Measurements from ENCODE around the gene PORCN. TPM values are rescaled to one million over a fixed set of nuclear protein-coding genes. Genes with fewer than 3 reads are reported as not detected.

Gene PORCN
- total and polyA plus RNA-seq, 2 of the 13 experiments (the other 11 are each of a cell fraction or from before 2014, with no cell fraction given), result 3.9 to 5.8 TPM

GRCh38 chrX:48505481-48505880 lies 3.3 kb upstream of the PORCN start (continued):
- TF ChIP-seq GTF3A (CRISPR knock-in tag; conservative IDR thresholded peaks at IDR 0.05) (no peak), CHD2 (IDR thresholded peaks at IDR 0.05; ENCODE audit: low read depth, low read length) (no peak), ATM (IDR thresholded peaks at IDR 0.05; ENCODE audit: borderline replicate concordance) (no peak), ZNF280B (CRISPR knock-in tag; IDR thresholded peaks at IDR 0.05; ENCODE audit: borderline replicate concordance) (no peak), GTF2F1 (IDR thresholded peaks at IDR 0.05; ENCODE audit: low read length) (no peak), THAP9 (CRISPR knock-in tag; IDR thresholded peaks at IDR 0.05; ENCODE audit: borderline replicate concordance) (no peak), ZNF746 (CRISPR knock-in tag; IDR thresholded peaks at IDR 0.05) (no peak), SOX5 (CRISPR knock-in tag; IDR thresholded peaks at IDR 0.05; ENCODE audit: borderline replicate concordance) (no peak), JARID2 (CRISPR knock-in tag; IDR thresholded peaks at IDR 0.05; ENCODE audit: insufficient replicate concordance) (no peak), PHF21A (CRISPR knock-in tag; IDR thresholded peaks at IDR 0.05) (peak; percentile 24; the same call in 1 of the 2 replicates), ZNF614 (CRISPR knock-in tag; IDR thresholded peaks at IDR 0.05; ENCODE audit: borderline replicate concordance) (no peak), CERS6 (CRISPR knock-in tag; IDR thresholded peaks at IDR 0.05) (no peak), ZNF646 (CRISPR knock-in tag; IDR thresholded peaks at IDR 0.05) (no peak), MLX (CRISPR knock-in tag; IDR thresholded peaks at IDR 0.05) (no peak), ZNF138 (CRISPR knock-in tag; IDR thresholded peaks at IDR 0.05; ENCODE audit: low read depth) (no peak)

All from HepG2 (cell line).